ENCODE data around the gene FGD3. TPM values are rescaled to one million over a fixed set of nuclear protein-coding genes. Genes with fewer than 3 reads are reported as not detected.

Gene FGD3
- total and polyA plus RNA-seq, 4 donors, result 1.6 to 6.2 (median 3.6) TPM

DNA sequence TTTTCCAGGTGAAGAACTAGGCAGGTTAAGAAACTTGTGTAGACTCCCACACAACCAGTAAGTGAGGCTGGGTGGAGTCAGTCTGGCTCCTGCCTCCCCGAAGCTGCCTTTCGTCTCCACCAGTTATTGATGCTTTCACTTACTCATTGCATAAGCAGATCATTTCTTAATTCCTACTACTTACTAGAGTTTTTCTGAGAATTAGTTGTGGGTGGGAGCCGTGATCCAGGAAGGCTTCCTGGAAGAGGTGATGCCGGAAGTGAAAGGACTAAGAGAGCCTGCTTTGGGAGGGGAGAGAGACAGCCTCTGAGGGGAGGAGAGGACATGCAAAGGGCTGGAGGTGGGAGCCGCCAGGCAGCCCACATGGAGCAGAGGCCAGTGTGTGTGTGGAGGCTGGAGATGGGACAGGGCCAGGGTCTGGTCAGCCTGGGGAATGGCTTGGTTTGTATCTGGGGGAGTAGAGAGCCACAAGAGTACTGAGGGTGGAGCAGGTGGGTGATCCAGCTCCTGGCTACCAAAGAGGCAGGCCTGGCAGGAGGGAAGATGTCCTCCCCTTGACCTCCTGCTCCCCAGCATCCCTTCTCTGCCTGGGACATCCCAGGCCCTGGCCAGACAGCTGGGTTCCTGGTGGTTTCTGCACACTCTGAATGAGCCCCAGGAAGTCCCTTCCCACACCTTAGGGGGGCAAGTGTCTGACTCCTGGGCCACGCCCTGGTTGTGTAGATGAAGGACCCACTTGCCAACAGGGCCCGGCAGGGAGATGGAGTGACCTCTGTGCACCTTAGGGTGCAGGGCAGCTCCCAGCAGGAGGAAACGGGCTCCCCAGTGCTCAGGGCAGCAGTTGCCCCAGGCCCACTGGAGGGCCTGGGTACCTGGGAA is 136.5 kb downstream of the FGD3 start:
- Histone ChIP-seq H3K4me3 (ENCODE audit: low read depth in 1 of 3, low read length in 3 of 3) (no peak overlapping the region), H3K4me1 (ENCODE audit: control insufficient read depth in 4 of 4, insufficient read depth in 4 of 4, low read length in 3 of 4) (no peaks in the 10 kb centered on the region), H3K9me3 (ENCODE audit: control insufficient read depth in 4 of 4, low read length in 3 of 4) (peaks cover 0 to 2% (median 0%) of the 10 kb centered on the region in 4 donors), H3K27me3 (ENCODE audit: control insufficient read depth in 4 of 4, insufficient read depth in 4 of 4, low read length in 3 of 4) (no peaks in the 10 kb centered on the region), H3K36me3 (ENCODE audit: control insufficient read depth in 4 of 4, insufficient read depth in 3 of 4, low read depth in 1 of 4, low read length in 3 of 4) (peaks cover 0 to 9% (median 0%) of the 10 kb centered on the region in 4 donors), H3K9ac (ENCODE audit: low read depth in 1 of 2, low read length in 2 of 2) (no peak overlapping the region), H3K27ac (ENCODE audit: low read depth in 1 of 2, low read length in 2 of 2) (no peak overlapping the region)
- WGBS, result 92% methylated on average over 8 of the region's 8 CpGs
- TF ChIP-seq, protein P1, sequence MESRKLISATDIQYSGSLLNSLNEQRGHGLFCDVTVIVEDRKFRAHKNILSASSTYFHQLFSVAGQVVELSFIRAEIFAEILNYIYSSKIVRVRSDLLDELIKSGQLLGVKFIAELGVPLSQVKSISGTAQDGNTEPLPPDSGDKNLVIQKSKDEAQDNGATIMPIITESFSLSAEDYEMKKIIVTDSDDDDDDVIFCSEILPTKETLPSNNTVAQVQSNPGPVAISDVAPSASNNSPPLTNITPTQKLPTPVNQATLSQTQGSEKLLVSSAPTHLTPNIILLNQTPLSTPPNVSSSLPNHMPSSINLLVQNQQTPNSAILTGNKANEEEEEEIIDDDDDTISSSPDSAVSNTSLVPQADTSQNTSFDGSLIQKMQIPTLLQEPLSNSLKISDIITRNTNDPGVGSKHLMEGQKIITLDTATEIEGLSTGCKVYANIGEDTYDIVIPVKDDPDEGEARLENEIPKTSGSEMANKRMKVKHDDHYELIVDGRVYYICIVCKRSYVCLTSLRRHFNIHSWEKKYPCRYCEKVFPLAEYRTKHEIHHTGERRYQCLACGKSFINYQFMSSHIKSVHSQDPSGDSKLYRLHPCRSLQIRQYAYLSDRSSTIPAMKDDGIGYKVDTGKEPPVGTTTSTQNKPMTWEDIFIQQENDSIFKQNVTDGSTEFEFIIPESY (IDR thresholded peaks at IDR 0.05), result no peak
- TF ChIP-seq, protein P2, sequence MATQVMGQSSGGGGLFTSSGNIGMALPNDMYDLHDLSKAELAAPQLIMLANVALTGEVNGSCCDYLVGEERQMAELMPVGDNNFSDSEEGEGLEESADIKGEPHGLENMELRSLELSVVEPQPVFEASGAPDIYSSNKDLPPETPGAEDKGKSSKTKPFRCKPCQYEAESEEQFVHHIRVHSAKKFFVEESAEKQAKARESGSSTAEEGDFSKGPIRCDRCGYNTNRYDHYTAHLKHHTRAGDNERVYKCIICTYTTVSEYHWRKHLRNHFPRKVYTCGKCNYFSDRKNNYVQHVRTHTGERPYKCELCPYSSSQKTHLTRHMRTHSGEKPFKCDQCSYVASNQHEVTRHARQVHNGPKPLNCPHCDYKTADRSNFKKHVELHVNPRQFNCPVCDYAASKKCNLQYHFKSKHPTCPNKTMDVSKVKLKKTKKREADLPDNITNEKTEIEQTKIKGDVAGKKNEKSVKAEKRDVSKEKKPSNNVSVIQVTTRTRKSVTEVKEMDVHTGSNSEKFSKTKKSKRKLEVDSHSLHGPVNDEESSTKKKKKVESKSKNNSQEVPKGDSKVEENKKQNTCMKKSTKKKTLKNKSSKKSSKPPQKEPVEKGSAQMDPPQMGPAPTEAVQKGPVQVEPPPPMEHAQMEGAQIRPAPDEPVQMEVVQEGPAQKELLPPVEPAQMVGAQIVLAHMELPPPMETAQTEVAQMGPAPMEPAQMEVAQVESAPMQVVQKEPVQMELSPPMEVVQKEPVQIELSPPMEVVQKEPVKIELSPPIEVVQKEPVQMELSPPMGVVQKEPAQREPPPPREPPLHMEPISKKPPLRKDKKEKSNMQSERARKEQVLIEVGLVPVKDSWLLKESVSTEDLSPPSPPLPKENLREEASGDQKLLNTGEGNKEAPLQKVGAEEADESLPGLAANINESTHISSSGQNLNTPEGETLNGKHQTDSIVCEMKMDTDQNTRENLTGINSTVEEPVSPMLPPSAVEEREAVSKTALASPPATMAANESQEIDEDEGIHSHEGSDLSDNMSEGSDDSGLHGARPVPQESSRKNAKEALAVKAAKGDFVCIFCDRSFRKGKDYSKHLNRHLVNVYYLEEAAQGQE (IDR thresholded peaks at IDR 0.05), result no peak
- TF ChIP-seq RXRA (IDR thresholded peaks at IDR 0.05) (no peak), EGR1 (IDR thresholded peaks at IDR 0.05; ENCODE audit: low read depth in 2 of 2) (no peak), FOXA1 (IDR thresholded peaks at IDR 0.05) (no peak), TAF1 (conservative IDR thresholded peaks at IDR 0.05) (no peak), RAD21 (IDR thresholded peaks at IDR 0.05) (no peak), GABPA (IDR thresholded peaks at IDR 0.05 in 1 of 2, conservative IDR thresholded peaks at IDR 0.05 in 1 of 2) (no peak), NR2F2 (IDR thresholded peaks at IDR 0.05) (no peak), YY1 (IDR thresholded peaks at IDR 0.05) (no peak), SP1 (IDR thresholded peaks at IDR 0.05) (no peak), JUND (IDR thresholded peaks at IDR 0.05) (no peak)
- TF ChIP-seq, protein P3, sequence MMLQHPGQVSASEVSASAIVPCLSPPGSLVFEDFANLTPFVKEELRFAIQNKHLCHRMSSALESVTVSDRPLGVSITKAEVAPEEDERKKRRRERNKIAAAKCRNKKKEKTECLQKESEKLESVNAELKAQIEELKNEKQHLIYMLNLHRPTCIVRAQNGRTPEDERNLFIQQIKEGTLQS (IDR thresholded peaks at IDR 0.05), result no peak
- TF ChIP-seq, protein P4, sequence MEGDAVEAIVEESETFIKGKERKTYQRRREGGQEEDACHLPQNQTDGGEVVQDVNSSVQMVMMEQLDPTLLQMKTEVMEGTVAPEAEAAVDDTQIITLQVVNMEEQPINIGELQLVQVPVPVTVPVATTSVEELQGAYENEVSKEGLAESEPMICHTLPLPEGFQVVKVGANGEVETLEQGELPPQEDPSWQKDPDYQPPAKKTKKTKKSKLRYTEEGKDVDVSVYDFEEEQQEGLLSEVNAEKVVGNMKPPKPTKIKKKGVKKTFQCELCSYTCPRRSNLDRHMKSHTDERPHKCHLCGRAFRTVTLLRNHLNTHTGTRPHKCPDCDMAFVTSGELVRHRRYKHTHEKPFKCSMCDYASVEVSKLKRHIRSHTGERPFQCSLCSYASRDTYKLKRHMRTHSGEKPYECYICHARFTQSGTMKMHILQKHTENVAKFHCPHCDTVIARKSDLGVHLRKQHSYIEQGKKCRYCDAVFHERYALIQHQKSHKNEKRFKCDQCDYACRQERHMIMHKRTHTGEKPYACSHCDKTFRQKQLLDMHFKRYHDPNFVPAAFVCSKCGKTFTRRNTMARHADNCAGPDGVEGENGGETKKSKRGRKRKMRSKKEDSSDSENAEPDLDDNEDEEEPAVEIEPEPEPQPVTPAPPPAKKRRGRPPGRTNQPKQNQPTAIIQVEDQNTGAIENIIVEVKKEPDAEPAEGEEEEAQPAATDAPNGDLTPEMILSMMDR (IDR thresholded peaks at IDR 0.05; ENCODE audit: low read depth, low read length, missing input control), result no peak
- DNase-seq (ENCODE audit: low spot score), result no peak

Data from liver (tissue), 9 donors.